Superior temporal gyrus (tissue), 1 donor: ENCODE results near the gene PDE9A.

Source experiments
- DNase-seq: peaks from one replicate; pipeline ENCODE4 v3.0.0-alpha.2; 2016; ENCODE audit errors: extremely low spot score

Gene PDE9A

DNA sequence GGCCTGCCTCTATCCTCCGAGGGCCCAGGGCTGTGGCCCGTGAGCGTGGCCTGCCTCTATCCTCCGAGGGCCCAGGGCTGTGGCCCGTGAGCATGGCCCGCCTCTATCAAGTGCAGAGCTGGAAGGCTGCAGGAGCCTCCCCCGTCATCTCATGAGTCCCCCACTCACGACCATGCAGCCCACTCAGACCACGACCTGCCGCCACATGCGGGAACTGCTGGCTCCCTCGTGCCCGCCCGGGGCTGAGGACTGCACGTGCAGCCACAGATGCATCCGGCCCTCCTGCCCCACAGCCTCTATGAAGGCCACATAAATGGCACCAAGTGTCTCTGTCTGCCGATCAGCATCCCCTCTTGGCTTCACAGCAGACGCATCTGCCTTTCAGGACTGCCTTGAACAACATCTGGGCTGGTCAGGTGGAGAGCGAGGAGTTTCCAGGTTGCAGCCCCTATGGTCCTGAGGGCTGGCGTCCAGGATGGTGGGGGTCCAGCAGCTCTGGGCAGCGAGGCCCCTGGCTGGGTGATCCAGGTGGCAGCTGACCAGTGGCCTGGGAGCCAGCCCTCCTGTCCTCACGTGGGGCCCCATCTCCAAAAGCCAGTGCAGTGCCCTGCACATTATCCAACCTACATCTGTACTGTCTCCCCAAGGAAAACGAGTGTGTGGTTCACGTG lies 103.3 kb downstream of the PDE9A start:
- no peak for DNase-seq

DNA sequence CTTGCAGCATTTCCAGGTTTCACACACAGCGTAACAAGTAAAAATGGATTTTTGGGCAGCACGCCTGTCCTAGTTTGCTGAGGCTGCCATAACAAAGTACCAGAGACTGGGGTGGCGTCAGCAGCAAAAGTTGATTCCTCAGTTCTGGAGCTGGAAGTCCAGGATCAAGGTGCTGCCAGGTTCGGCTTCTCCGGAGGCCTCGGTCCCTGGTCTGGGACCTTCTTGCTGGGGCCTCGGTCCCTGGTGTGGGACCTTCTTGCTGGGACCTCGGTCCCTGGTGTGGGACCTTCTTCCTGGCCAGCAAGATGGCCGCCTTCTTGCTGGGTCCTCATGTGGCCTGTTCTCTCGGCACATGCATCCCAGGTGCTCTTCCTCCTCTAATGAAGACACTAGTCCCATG lies 104.0 kb downstream of the PDE9A start:
- no peak for DNase-seq

DNA sequence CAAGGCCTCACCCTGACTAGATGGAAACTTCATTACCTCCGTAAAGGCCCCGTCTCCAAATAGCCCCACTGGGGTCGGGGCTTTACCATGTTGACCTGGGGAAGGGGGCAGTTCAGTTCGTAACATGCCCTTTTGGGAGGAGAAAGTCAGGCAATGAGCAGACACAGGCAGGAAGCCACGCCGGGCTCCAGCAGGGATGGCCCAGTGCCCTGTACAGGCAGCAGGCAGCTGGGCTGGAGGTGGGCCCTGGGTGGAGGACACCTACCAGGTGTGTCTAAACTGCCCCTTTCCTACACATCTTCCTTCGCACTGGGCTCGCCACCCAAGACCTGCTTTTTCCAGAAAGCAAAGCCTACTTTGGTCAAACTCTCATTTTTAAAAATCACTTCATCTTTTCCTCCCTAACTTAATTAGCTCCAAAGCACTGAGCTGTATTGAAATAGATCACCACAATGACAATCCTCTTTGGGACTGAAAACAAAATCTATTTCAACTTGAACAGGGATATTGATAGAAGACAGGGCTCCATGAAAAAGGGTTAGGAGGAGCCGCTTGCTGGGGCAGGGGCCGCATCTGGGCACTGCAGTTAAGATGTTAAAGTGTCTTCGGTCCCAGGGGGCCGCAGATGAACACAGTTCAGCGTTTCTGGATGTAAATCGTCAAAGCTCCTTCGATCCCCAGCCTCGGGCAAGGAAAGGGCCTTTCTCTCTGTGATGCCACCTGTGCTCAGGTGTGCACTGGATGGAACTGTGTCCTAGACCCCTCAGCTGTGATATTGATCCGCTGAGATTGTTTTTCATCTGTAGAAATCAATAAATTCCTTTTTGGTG lies 104.6 kb downstream of the PDE9A start:
- DNase-seq, result no peak

DNA sequence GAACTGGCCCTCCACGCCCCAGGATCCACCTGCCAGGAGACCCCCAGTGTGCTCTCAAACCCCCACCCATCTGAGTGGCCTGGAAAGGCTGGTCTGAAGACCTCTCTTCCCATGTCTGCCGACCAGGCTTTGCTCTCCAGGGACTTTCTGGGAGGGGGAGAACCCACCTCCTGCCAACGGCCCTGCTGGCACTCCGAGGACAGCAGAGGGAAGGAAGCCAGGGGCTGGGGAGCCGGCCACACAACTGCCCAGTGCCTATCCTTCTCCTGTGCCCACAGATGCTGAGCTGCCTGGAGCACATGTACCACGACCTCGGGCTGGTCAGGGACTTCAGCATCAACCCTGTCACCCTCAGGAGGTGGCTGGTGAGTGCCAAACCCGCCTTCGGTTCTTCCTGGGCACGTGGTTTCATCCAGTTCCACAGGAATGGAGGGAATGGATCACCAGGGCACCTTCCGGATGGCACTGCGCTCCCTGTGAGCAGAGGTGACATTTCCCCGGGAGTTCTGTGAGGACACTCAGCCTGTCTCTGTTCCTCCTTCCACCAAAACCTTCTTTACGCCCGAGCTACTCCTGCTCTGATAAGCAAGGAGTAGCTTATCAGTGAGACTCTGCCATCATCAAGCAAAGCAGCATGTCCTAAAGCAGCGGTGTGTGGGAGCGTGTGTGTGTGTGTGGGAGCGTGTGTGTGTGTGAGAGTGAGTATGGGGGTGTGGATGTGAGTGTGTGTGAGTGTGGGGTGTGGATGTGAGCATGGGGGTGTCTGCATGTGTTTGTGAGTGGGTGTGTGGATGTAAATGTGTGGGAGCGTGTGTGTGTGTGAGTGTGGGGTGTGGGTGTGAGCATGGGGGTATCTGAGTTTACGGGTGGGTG lies 105.5 kb downstream of the PDE9A start:
- no peak for DNase-seq

DNA sequence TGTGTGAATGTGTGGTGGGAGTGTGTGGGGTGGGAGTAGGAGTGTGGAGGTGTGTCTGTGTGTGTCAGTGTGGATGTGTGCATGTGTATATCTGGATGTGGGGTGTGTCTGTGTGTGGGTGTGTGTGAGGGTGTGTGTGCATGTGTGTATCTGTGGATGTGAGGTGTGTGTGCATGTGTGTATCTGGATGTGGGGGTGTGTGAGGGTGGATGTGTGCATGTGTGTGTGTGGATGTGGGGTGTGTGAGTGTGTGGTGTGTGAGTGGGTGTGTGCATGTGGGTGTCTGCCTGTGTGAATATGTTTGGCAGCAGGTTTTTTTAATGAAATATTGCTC lies 106.1 kb downstream of the PDE9A start:
- DNase-seq, result no peak

DNA sequence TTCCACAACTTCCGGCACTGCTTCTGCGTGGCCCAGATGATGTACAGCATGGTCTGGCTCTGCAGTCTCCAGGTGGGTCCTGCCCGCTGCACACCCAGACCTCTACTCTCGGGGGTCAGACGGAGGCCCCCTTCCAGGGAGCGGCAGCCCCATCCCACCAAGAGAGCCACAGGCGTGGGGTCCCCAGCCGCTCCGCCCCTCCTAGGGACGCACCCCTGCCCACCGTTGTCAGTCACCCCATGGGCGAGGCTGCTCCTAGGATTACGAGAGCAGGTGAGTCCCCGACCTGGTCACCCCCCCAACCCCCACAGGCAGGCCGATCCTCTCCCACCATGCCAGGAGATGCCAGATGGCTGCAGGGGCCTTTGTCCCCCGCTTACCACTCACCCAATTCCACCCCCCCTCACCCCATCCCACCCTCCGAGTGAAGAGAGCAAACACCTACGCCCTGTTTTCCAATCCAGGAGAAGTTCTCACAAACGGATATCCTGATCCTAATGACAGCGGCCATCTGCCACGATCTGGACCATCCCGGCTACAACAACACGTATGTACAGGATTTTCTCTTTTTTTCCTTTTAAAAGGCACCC lies 107.0 kb downstream of the PDE9A start:
- DNase-seq, result no peak

DNA sequence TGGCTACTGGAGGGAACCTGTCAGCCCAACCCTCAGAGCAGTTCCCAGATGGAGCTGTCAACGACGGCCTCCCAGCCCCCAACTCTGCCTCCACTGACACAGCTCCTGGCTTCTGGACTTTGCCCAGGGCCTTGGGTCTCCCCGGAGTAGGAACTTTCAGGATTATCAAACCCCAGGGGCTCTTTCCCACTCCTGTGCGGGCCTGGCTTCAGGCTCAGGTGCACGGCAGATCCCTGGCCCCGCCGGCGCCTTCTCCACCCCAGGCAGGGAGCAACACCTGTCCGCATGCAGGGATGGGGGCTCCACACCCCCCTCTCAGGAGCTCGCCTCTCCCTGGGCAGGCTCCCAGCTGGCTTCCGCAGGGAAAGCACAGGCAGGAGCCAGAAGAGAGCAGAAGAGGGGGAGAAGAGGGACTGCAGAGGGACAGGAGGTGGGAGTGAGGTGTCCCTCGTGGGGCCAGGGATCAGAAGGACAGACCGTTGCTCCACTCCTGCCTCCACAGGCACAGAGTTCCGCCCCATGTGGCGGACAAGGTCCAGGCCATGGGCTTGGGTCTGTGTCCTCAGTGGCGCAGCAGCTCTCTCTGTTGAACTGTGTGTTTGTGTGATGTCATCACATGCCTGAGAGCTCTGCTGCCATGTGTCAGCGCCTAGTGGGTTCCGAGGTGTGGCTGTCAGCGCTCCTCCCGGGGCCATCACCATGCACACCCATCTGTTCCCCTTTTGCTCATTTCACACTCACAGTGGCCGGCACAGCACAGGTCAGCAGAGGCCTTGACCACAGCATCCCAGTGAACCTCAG lies 107.7 kb downstream of the PDE9A start:
- no peak for DNase-seq

DNA sequence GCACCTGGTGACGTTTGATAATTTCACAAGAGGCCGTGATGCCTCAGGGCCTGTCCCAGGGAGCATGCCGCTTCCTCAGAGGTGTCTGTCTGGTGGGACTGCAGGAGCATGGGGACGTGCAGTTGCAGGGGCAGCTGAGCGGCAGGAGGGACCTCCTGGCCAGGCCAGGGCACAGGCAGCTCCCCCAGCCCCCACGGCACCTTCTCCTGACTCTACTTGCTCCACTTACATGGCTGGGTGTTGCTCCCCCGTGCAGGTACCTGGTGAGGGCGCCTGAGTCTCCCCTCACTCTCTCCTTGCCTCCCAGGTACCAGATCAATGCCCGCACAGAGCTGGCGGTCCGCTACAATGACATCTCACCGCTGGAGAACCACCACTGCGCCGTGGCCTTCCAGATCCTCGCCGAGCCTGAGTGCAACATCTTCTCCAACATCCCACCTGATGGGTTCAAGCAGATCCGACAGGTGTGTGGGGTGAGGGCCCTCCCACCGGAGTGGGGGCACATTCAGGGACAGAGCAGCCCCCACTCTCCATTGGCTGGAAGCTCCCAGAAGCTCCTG lies 108.4 kb downstream of the PDE9A start:
- DNase-seq, result no peak

DNA sequence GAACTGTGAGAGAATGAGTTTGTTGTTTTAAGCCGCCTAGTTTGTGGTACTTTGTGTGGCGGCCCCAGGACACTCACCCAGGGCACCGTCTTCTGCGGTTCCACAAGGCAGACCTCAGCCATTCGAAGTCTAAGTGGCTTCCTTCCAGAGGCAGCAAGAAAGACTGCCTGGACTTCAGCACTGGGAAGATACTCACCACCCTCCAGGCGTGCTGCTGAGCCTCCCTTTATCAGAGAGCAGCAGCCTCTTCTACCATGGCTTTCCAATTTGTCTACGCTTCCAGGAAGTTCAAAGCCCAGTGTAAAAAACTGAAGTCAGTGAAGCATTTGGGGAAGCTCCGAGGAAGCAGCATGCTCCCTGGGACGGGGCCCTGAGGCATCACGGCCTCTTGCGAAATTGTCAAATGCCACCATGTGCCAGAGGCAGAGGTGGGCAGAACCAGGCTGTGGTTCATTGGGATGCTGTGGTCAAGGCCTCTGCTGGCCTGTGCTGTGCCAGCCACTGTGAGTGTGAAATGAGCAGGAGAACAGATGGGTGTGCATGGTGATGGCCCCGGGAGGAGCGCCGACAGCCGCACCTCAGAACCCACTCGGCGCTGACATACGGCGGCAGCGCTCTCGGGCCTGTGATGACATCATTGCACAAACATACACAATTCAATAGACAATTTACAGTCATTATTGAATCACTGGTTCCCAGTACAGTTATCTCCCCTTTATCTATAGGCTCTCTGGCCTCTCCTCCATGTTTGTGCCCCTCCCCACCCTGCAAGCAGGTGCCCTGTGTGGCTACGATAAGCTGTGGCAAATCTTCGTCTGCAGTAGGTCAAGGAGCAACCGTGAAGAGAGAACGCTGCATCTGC lies 110.4 kb downstream of the PDE9A start:
- no peak for DNase-seq

DNA sequence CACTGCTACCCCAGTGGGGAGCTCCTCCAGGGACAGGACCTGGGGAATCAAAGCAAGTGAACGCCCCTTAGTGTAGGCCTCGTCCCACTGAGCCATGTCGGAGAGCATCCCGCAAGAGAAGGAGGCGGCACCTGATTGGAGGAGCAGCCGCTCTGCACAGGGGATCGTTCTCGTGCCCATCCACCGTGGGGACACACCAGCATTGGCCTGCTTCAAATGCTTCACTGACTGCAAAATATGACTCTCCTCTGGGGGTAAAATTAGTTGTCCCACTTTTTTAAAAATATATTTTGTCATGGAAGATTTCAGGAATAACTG lies 111.0 kb downstream of the PDE9A start:
- no peak for DNase-seq

DNA sequence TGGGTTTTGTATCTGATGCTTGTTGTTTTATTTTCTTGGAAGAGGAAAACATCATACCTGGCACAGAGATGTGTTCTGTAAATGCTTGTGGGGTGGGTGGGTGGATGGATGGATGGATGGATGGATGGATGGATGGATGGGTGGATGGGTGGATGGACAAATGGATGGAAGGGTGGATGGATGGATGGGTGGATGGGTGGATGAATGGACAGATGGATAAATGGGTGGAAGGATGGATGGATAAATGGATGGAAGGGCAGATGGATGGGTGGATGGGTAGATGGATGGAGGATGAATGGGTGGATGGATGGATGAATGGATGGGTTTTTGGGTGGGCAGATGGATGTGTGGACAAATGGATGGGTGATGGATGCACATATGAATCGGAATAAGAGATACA lies 111.5 kb downstream of the PDE9A start:
- DNase-seq, result no peak

DNA sequence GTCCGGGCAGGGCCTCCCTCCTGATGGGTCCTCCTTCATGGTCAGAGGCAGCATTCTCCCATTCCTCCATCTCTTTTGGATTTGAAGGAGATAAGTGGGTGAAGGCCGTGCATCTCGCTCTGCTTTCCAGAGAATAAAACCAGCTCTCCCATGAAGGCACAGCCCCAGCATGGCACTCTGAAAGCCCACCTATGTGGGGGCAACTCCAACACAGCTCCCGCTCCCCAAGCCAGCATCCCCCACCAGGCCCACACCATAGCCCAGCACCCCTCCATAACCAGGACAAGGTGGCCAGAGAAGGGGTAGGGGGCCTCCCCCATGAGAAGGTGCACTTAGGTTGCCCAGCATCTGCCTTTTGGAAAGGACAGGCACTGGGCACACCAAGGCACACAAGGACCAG lies 112.2 kb downstream of the PDE9A start:
- no peak for DNase-seq

DNA sequence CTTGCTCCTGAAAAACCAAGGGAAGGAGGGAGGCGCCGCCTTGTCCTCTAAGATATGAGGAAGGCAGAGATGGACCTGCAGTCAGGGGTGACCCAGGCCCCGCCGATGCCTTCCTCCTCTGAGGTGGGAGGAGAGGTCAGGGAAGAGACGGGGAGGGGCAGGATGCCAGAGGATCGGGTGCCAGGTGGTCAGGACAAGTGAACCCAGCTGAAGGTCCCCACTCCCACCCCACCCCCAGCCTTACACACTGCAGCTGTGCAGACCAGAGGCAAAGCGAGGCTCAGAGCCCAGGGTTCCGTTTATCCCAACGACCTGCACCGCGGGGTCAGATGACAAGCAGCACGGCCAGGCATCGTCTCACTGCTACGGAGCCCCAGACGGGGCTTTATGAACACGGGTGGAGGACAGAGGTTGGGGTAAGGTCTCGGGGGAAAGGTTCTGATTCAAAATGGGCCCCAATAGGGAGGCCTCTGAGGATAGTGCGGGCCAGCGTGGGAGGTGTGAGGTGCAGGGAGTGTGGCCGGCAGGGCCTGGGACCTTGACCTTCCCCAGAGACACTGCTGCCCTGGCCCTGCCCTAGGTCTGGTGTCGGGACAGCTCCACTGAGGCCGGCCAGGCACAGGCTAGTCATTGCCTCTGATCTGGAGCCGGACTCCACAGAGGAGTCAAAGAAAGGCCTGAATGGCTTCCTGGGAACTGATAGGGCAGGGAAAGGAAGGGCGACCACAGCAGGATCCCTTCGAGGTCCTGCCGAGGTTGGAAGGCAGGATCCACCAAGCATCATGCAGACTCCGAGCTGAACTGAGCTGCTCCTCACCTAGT lies 113.5 kb downstream of the PDE9A start:
- DNase-seq, result no peak

DNA sequence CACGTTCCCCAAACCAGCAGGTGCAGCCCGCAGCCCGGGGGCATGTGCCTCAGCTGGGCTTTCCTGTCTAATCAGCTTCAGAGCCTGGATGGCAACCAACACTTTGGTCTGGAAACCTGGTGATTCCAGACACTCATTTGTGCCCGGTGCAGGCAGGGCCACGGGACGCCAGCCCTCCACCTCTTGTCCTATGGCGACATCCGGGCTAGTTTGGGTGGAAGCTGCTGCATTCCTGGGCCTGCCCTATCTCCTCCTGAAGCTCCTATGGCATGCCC lies 114.1 kb downstream of the PDE9A start:
- no peak for DNase-seq

DNA sequence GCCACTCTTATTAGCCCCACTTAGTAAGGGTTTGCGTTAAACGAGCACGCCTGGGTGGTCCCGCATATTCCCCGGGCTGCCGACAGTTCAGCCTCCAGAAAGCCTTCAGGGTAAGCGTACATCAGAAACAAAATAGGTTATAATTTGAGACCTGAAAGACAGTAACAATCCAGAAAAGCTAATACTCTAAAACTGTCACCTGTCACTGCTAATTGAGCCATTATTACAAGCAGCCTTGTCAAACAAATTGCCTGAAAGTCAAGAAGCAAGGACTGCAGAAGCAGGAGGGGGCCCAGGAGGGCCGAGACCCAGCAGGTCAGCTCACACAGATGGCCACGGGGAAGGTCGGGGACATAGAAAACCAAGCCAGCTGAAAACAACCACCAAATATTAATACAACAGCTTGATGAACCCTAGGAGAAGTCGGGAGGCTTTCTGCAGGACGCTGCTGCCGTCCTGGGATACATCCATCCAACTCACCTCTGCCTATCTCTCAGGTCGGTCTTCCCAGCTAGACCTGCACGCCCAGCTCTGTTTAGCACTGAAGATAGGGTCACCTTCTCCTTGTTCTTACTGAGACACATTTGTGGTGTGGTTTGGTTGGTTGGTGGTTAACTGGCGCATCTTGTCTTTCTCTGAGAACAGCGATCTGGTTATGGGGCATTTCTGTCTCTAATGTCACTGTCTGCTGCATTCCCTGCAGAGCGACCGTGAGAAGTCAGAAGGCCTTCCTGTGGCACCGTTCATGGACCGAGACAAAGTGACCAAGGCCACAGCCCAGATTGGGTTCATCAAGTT lies 115.1 kb downstream of the PDE9A start:
- no peak for DNase-seq

DNA sequence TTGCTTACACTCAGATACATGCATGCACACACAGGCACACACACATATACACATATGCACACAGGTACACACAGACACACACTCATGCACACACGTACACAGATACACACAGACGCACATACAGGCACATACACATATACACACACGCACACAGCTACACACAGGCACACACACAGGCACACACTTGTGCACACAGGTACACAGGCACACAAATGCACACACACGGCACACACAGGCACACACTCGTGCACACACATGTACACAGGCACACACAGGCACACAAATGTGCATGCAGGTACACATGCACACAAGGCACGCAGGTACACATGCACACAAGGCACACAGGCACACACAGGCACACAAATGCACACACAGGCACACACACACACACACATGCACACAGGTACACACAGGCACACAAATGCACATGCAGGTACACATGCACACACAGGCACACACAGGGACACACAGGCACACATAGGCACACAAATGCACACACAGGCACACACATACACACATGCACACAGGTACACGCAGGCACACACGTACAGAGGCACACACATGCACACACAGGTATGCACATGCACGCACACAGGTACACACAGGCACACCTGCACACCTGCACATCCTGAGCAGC lies 115.9 kb downstream of the PDE9A start:
- no peak for DNase-seq

DNA sequence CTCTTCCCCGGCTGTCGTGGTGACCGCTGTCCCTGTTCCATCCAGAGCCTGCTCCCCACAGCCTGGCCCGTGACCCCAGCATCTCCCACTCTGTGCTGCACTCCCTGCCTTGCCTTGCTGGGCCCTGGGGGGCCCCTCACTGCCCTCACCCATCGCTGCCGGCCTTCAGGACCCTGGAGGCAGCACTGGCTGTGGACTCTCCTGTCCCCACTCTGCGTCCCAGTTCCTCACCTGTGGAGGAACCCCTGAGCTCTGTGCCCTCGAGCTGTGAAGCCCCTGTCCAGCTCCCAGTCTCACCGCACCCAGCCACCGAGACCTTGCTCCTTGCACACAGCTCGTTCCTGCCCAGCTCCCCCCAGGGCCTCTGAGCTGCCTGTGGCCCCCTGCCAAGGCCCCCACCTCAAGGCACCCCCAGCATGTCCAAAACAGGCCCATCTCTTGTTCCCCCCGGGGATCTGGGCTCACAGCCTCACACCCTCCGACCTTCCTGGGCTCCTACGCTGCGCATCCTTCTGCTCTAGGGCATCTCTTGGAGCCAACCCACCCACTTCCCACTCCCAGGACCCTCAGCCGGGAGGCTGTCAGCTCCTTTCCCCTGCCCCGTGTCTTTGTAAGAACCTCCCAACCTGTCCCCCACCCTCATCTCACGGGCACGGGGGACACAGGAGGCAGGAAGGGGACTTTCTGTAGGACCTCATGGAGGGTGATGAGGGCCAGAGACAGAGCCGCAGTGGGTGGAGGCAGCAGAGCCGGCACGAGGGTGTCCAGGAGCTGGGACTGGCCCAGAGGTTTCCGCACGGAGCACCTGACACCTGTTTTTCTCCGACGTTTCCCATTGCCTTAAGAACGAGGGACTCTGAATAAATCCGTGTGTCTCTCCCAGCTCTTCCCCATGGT lies 116.6 kb downstream of the PDE9A start:
- DNase-seq, result no peak
